CD14-positive monocyte (primary cell): ENCODE data around the gene SH2D7. TPM values are rescaled to one million over a fixed set of nuclear protein-coding genes. Genes with fewer than 3 reads are reported as not detected.

Source experiments
- DNase-seq, 3 donors: peaks; one replicate each; pipeline ENCODE4 v3.0.0-alpha.2; 2011 to 2022
- H2AFZ ChIP-seq: 2 replicates; pipeline ENCODE4 v1.6.0; 2012; ENCODE audit warnings: mild to moderate bottlenecking, low read depth, low read length, inconsistent platforms; ENCODE audit not compliant: insufficient read depth, poor library complexity, severe bottlenecking
- H3K27ac ChIP-seq, 2 donors: 1 replicate in 1 of 2; 2 replicates in 1 of 2; pipeline ENCODE4 v1.5.1; 2012 to 2013; ENCODE audit warnings: low read length in 2 of 2, control low read depth in 1 of 2, inconsistent platforms in 1 of 2, low read depth in 1 of 2, mild to moderate bottlenecking in 1 of 2
- H3K27me3 ChIP-seq, 2 donors: one replicate each; pipeline versions ENCODE4 v1.6.0 to v1.6.1; 2011 to 2013; ENCODE audit warnings: low read length in 2 of 2; ENCODE audit not compliant: control insufficient read depth in 2 of 2, insufficient read depth in 2 of 2
- H3K36me3 ChIP-seq, 2 donors: replicated peaks in 1 of 2; 1 replicate in 1 of 2; 2 replicates in 1 of 2; pipeline versions ENCODE4 v1.5.1 to v1.6.1; 2012 to 2013; ENCODE audit warnings: low read length in 2 of 2, control low read depth in 1 of 2, inconsistent platforms in 1 of 2, mild to moderate bottlenecking in 1 of 2; ENCODE audit not compliant: insufficient read depth in 2 of 2, control insufficient read depth in 1 of 2
- H3K4me1 ChIP-seq, 2 donors: 1 replicate in 1 of 2; 2 replicates in 1 of 2; pipeline versions ENCODE4 v1.5.1 to v1.6.1; 2012 to 2013; ENCODE audit warnings: low read length in 2 of 2, control low read depth in 1 of 2, inconsistent platforms in 1 of 2, mild to moderate bottlenecking in 1 of 2, moderate library complexity in 1 of 2; ENCODE audit not compliant: insufficient read depth in 2 of 2, control insufficient read depth in 1 of 2
- H3K4me2 ChIP-seq: replicated peaks from 2 replicates; pipeline ENCODE3; 2012; ENCODE audit warnings: low read length, moderate library complexity, mild to moderate bottlenecking; ENCODE audit not compliant: poor library complexity, severe bottlenecking; ENCODE audit errors: extremely low read depth
- H3K4me3 ChIP-seq, 3 experiments: fragments of 200-600 bp in 1 of 3; sonication (generic) in 1 of 3; replicated peaks in 1 of 3; 1 replicate in 2 of 3; 2 replicates in 1 of 3; pipeline ENCODE4 v1.5.1; 2011 to 2013; ENCODE audit warnings: low read length in 3 of 3, mild to moderate bottlenecking in 3 of 3, control low read depth in 2 of 3, low read depth in 2 of 3, inconsistent platforms in 1 of 3, moderate library complexity in 1 of 3
- H3K79me2 ChIP-seq: 2 replicates; pipeline ENCODE4 v1.6.0; 2012; ENCODE audit warnings: mild to moderate bottlenecking, control low read depth, inconsistent platforms, low read length, moderate library complexity; ENCODE audit not compliant: insufficient read depth
- H3K9ac ChIP-seq: 2 replicates; pipeline ENCODE4 v1.6.0; 2017; ENCODE audit warnings: low read length, mild to moderate bottlenecking; ENCODE audit not compliant: insufficient read depth, poor library complexity, severe bottlenecking
- H3K9me3 ChIP-seq, 2 donors: replicated peaks in 1 of 2; 1 replicate in 1 of 2; 2 replicates in 1 of 2; pipeline versions ENCODE4 v1.5.1 to v1.6.1; 2012 to 2013; ENCODE audit warnings: low read length in 2 of 2, control low read depth in 1 of 2; ENCODE audit not compliant: control insufficient read depth in 1 of 2, insufficient read depth in 1 of 2
- H4K20me1 ChIP-seq: 2 replicates; pipeline ENCODE4 v1.6.0; 2012; ENCODE audit warnings: mild to moderate bottlenecking, low read length, control low read depth, moderate library complexity; ENCODE audit not compliant: insufficient read depth
- H3K27ac Mint-ChIP-seq, 7 donors: one replicate each; pipeline ENCODE4 v1.8.0; 2020; ENCODE audit warnings: mild to moderate bottlenecking in 7 of 7, mixed read lengths in 7 of 7, moderate library complexity in 6 of 7, inconsistent platforms in 2 of 7
- H3K27me3 Mint-ChIP-seq, 3 donors: one replicate each; pipeline ENCODE4 v1.8.0; 2021 to 2022; ENCODE audit warnings: low read depth in 3 of 3, mild to moderate bottlenecking in 3 of 3, mixed read lengths in 3 of 3, moderate library complexity in 3 of 3, inconsistent platforms in 1 of 3
- H3K36me3 Mint-ChIP-seq, 2 donors: one replicate each; pipeline ENCODE4 v1.8.0; 2020; ENCODE audit warnings: mixed read lengths in 2 of 2, inconsistent platforms in 1 of 2, mild to moderate bottlenecking in 1 of 2
- H3K4me1 Mint-ChIP-seq: one replicate; pipeline ENCODE4 v1.8.0; 2020; ENCODE audit warnings: mild to moderate bottlenecking, mixed read lengths
- H3K4me3 Mint-ChIP-seq, 2 donors: one replicate each; pipeline ENCODE4 v1.8.0; 2020; ENCODE audit warnings: mild to moderate bottlenecking in 2 of 2, mixed read lengths in 2 of 2, moderate library complexity in 1 of 2
- H3K9me3 Mint-ChIP-seq, 7 donors: one replicate each; pipeline ENCODE4 v1.8.0; 2020 to 2022; ENCODE audit warnings: mixed read lengths in 7 of 7, mild to moderate bottlenecking in 6 of 7, moderate library complexity in 6 of 7, inconsistent platforms in 2 of 7
- CTCF ChIP-seq: fragments of 200-600 bp; IDR thresholded peaks from one replicate; pipeline ENCODE4 v1.8.0; 2022; ENCODE audit warnings: antibody characterized with exemption, mild to moderate bottlenecking
- WGBS: methylation state at CpG from one replicate; pipeline ENCODE4 v1.1.5; 2013; ENCODE audit warnings: missing lambda C conversion rate; ENCODE audit not compliant: insufficient coverage; 5-methylcytosine and 5-hydroxymethylcytosine counted together
- intact Hi-C, 2 donors: fragments of 100-400 bp; cut with micrococcal nuclease; formaldehyde crosslinking; loops; one replicate each; pipeline versions ENCODE4 v1.15.0 to v1.15.1; 2023
- polyA plus RNA-seq, 3 donors: library from polyadenylated mRNA; depleted of rRNA in 1 of 3; unstranded in 2 of 3; stranded (reverse) in 1 of 3; fragments of 300-500 nt in 2 of 3; fragments of >200 nt in 1 of 3; fragmentation: Illumina TruSeq in 2 of 3; gene quantifications; 1 replicate in 2 of 3; 2 replicates in 1 of 3; pipeline ENCODE4 v1.2.3, GENCODE V29; 2012 to 2021

The SH2D7 gene
- polyA plus RNA-seq, 3 donors, result not detected

- Mint-ChIP-seq H3K9me3 (no peaks in the 10 kb centered on the region), H3K4me3 (no peak overlapping the region), H3K27me3 (peaks cover 0 to 4% (median 0%) of the 10 kb centered on the region in 3 donors), H3K27ac (peak overlapping the region in 6 of 7 donors; percentile 23 to 91 (median 52)), H3K4me1 (peaks cover 53% of the 10 kb centered on the region), H3K36me3 (peaks cover 0 to 2% of the 10 kb centered on the region in 2 donors)
- Histone ChIP-seq H3K4me3 (peak overlapping the region in 1 of 3 experiments; percentile 0), H3K9me3 (no peaks in the 10 kb centered on the region), H3K4me2 (no peak overlapping the region), H3K36me3 (no peaks in the 10 kb centered on the region), H3K79me2 (no peaks in the 10 kb centered on the region), H4K20me1 (no peaks in the 10 kb centered on the region), H3K27ac (peak overlapping the region in 1 of 2 donors; percentile 73), H2AFZ (peak overlapping the region; percentile 48), H3K27me3 (no peaks in the 10 kb centered on the region), H3K4me1 (peaks cover 48 to 64% of the 10 kb centered on the region in 2 donors), H3K9ac (no peak overlapping the region)
- peak in 2 of 3 donors; percentile 43 to 59 for DNase-seq
- 100% methylated on average over 1 of the region's 6 CpGs for WGBS
- intact Hi-C loops, result no loop called here
- no peak for TF ChIP-seq CTCF
Measured at GRCh38 chr15:78083687-78084448, 8.5 kb upstream of the SH2D7 start.

GRCh38 chr15:78084449-78084750 lies 8.0 kb upstream of the SH2D7 start:
- H3K27ac ChIP-seq, result peak overlapping the region in 1 of 2 donors; percentile 73
- H3K27me3 ChIP-seq, result no peaks in the 10 kb centered on the region
- WGBS, result 20% methylated on average over 4 of the region's 5 CpGs
- no peaks in the 10 kb centered on the region for H4K20me1 ChIP-seq
- TF ChIP-seq CTCF, result no peak
- peaks cover 54% of the 10 kb centered on the region for H3K4me1 Mint-ChIP-seq
- no peaks in the 10 kb centered on the region for H3K36me3 ChIP-seq
- no peak for DNase-seq
- peaks cover 0 to 2% of the 10 kb centered on the region in 2 donors for H3K36me3 Mint-ChIP-seq
- H3K9me3 Mint-ChIP-seq, result no peaks in the 10 kb centered on the region
- no peaks in the 10 kb centered on the region for H3K79me2 ChIP-seq
- no peaks in the 10 kb centered on the region for H3K9me3 ChIP-seq
- peaks cover 49 to 69% of the 10 kb centered on the region in 2 donors for H3K4me1 ChIP-seq
- no peak overlapping the region for H3K9ac ChIP-seq
- peak overlapping the region; percentile 48 for H2AFZ ChIP-seq
- peaks cover 0 to 4% (median 0%) of the 10 kb centered on the region in 3 donors for H3K27me3 Mint-ChIP-seq
- H3K4me2 ChIP-seq, result no peak overlapping the region
- H3K4me3 ChIP-seq, result peak overlapping the region in 1 of 3 experiments; percentile 0
- no peak overlapping the region for H3K4me3 Mint-ChIP-seq
- peak overlapping the region in 4 of 7 donors; percentile 23 to 58 (median 55) for H3K27ac Mint-ChIP-seq
- intact Hi-C loops, result no loop called here
